Spleen (tissue), 11 donors: ENCODE measurements around the gene CD84. TPM values are rescaled to one million over a fixed set of nuclear protein-coding genes. Genes with fewer than 3 reads are reported as not detected.

Experiments
- DNase-seq: peaks from one replicate; pipeline ENCODE4 v3.0.0-alpha.2; 2020
- H3K27ac ChIP-seq, 8 donors: fragments of 200-600 bp; sonication (generic) in 7 of 8; 1 replicate in 4 of 8; 2 replicates in 4 of 8; pipeline versions ENCODE4 v1.5.0 to v1.8.0; 2016 to 2021; ENCODE audit warnings: inconsistent platforms in 4 of 8, mild to moderate bottlenecking in 4 of 8, moderate library complexity in 1 of 8
- H3K27me3 ChIP-seq, 7 donors: fragments of 200-600 bp; sonication (generic) in 6 of 7; replicated peaks in 1 of 7; 1 replicate in 4 of 7; 2 replicates in 3 of 7; pipeline versions ENCODE4 v1.5.0 to v1.8.0; 2016 to 2021; ENCODE audit warnings: inconsistent platforms in 3 of 7, mild to moderate bottlenecking in 1 of 7
- H3K36me3 ChIP-seq, 6 donors: fragments of 200-600 bp; sonication (generic) in 5 of 6; 1 replicate in 4 of 6; 2 replicates in 2 of 6; pipeline versions ENCODE4 v1.5.0 to v1.8.0; 2016 to 2021; ENCODE audit warnings: inconsistent platforms in 2 of 6
- H3K4me1 ChIP-seq, 6 donors: fragments of 200-600 bp; sonication (generic) in 5 of 6; 1 replicate in 3 of 6; 2 replicates in 3 of 6; pipeline versions ENCODE4 v1.5.0 to v1.8.0; 2016 to 2021; ENCODE audit warnings: inconsistent platforms in 3 of 6
- H3K4me3 ChIP-seq, 8 donors: fragments of 200-600 bp; sonication (generic) in 7 of 8; 1 replicate in 4 of 8; 2 replicates in 4 of 8; pipeline versions ENCODE4 v1.5.0 to v1.8.0; 2016 to 2021; ENCODE audit warnings: inconsistent platforms in 4 of 8, mild to moderate bottlenecking in 4 of 8, moderate library complexity in 2 of 8
- H3K9me3 ChIP-seq, 8 donors: fragments of 200-600 bp; sonication (generic) in 7 of 8; 1 replicate in 4 of 8; 2 replicates in 4 of 8; pipeline versions ENCODE4 v1.5.0 to v1.8.0; 2016 to 2021; ENCODE audit warnings: inconsistent platforms in 4 of 8
- CTCF ChIP-seq, 11 experiments: fragments of 200-600 bp in 7 of 11; fragments of 450-650 bp in 4 of 11; sonication (generic) in 4 of 11; IDR thresholded peaks in 8 of 11; conservative IDR thresholded peaks in 3 of 11; 1 replicate in 7 of 11; 2 replicates in 4 of 11; pipeline versions ENCODE4 v1.4.0 to v1.8.0; 2016 to 2021; ENCODE audit warnings: antibody characterized with exemption in 11 of 11, inconsistent platforms in 4 of 11, mild to moderate bottlenecking in 1 of 11
- POLR2A ChIP-seq, 3 donors: fragments of 450-650 bp; IDR thresholded peaks; one replicate each; pipeline ENCODE4 v1.5.1; 2017; ENCODE audit warnings: antibody characterized with exemption in 3 of 3, mild to moderate bottlenecking in 1 of 3
- POLR2AphosphoS5 ChIP-seq, 3 donors: sonication (generic); formaldehyde crosslinking; IDR thresholded peaks; one replicate each; pipeline ENCODE4 v1.5.1; 2017; ENCODE audit warnings: antibody characterized with exemption in 3 of 3
- WGBS, 5 donors: extraction: QIAGEN DNeasy Blood & Tissue Kit in 3 of 5; methylation state at CpG; one replicate each; pipeline versions ENCODE4 v1.1.5 to v1.1.7; 2013 to 2018; 5-methylcytosine and 5-hydroxymethylcytosine counted together
- intact Hi-C: fragments of 100-400 bp; cut with DNase I; formaldehyde crosslinking; loops from one replicate; pipeline ENCODE4 v1.15.0; 2023; ENCODE audit warnings: low total_unique reads
- polyA plus RNA-seq, 3 donors: library from polyadenylated mRNA; stranded (reverse); fragments of 200-250 nt; gene quantifications; one replicate each; pipeline ENCODE4 v1.2.1, GENCODE V29; 2013
- total RNA-seq, 7 donors: library from RNA; depleted of rRNA in 3 of 7; stranded (reverse); fragments of >200 nt in 3 of 7; fragmentation: NEBNext Ultra II Directional in 4 of 7; extraction: Animal tissue kit (Norgen Biotek cat#: 25700) in 4 of 7; gene quantifications; one replicate each; pipeline versions ENCODE4 v1.1.0 to v1.2.1, GENCODE V29; 2016 to 2021
- donor health status: healthy with polysubstance abuse.
- donor health status: DM: no; HTN: no; CAD: no; lungs with moderate emphysema.
- donor health status: DM: no; HTN: no; CAD: no.
- donor health status: Bipolar disorder and iron deficiency.
- donor health status: healthy.
- donor health status: DM: no; HTN: no; CAD: no.
- donor health status: DM: yes; HTN: yes; CAD: no.

The CD84 gene
- total and polyA plus RNA-seq, 10 donors: 4.7 to 76.1 (median 60.0) TPM

- Histone ChIP-seq H3K36me3 (peaks cover 0 to 7% (median 0%) of the 10 kb centered on the region in 6 donors), H3K4me1 (peaks cover 15 to 81% (median 51%) of the 10 kb centered on the region in 6 donors), H3K27ac (peak overlapping the region in 2 of 8 donors; percentile 76 to 79), H3K9me3 (no peaks in the 10 kb centered on the region), H3K27me3 (no peaks in the 10 kb centered on the region), H3K4me3 (no peak overlapping the region)
- TF ChIP-seq CTCF (IDR thresholded peaks at IDR 0.05 in 8 of 11, conservative IDR thresholded peaks at IDR 0.05 in 3 of 11): no peak
- no peak for TF ChIP-seq POLR2A (IDR thresholded peaks at IDR 0.05)
- TF ChIP-seq POLR2AphosphoS5 (IDR thresholded peaks at IDR 0.05): no peak
- intact Hi-C loops: no loop called here
- 57 to 78% (median 69%) methylated on average over 5 of the region's 5 CpGs for WGBS, 5 donors
- no peak for DNase-seq
Observed at GRCh38 chr1:160620942-160621632, 41.8 kb upstream of the CD84 start.

GRCh38 chr1:160619742-160620277 is 40.5 kb upstream of the CD84 start:
- intact Hi-C loops: loop anchor here (10.0 kb wide), 1 partner anchor 55 kb away; no protein-coding TSS in a partner anchor
- DNase-seq: no peak
- no peaks in the 10 kb centered on the region for H3K9me3 ChIP-seq
- TF ChIP-seq POLR2A (IDR thresholded peaks at IDR 0.05): no peak
- no peak for TF ChIP-seq CTCF (IDR thresholded peaks at IDR 0.05 in 8 of 11, conservative IDR thresholded peaks at IDR 0.05 in 3 of 11)
- no peak for TF ChIP-seq POLR2AphosphoS5 (IDR thresholded peaks at IDR 0.05)
- 93 to 96% (median 95%) methylated on average over 4 of the region's 4 CpGs for WGBS, 5 donors
- peaks cover 9 to 76% (median 39%) of the 10 kb centered on the region in 6 donors for H3K4me1 ChIP-seq
- no peaks in the 10 kb centered on the region for H3K27me3 ChIP-seq
- H3K4me3 ChIP-seq: no peak overlapping the region
- no peak overlapping the region for H3K27ac ChIP-seq
- peaks cover 0 to 7% (median 0%) of the 10 kb centered on the region in 6 donors for H3K36me3 ChIP-seq

- H3K27me3 ChIP-seq: no peaks in the 10 kb centered on the region
- WGBS, 5 donors: 90 to 98% (median 97%) methylated on average over 3 of the region's 3 CpGs
- no peak for DNase-seq
- intact Hi-C loops: loop anchor here (10.0 kb wide), 1 partner anchor 56 kb away; no protein-coding TSS in a partner anchor
- H3K4me3 ChIP-seq: no peak overlapping the region
- peaks cover 0 to 7% (median 0%) of the 10 kb centered on the region in 6 donors for H3K36me3 ChIP-seq
- H3K4me1 ChIP-seq: peaks cover 5 to 73% (median 29%) of the 10 kb centered on the region in 6 donors
- no peaks in the 10 kb centered on the region for H3K9me3 ChIP-seq
- TF ChIP-seq CTCF (IDR thresholded peaks at IDR 0.05 in 8 of 11, conservative IDR thresholded peaks at IDR 0.05 in 3 of 11) (peak; percentile 15 to 74 (median 60)), POLR2AphosphoS5 (IDR thresholded peaks at IDR 0.05) (no peak)
- no peak overlapping the region for H3K27ac ChIP-seq
Observed at GRCh38 chr1:160618763-160619274, 39.5 kb upstream of the CD84 start.

- Histone ChIP-seq H3K4me1 (peaks cover under 1 to 68% (median 24%) of the 10 kb centered on the region in 6 donors), H3K9me3 (no peaks in the 10 kb centered on the region), H3K4me3 (no peak overlapping the region), H3K27ac (no peak overlapping the region), H3K27me3 (no peaks in the 10 kb centered on the region), H3K36me3 (peaks cover 0 to 7% (median 0%) of the 10 kb centered on the region in 6 donors)
- DNase-seq: no peak
- intact Hi-C loops: loop anchor here (10.0 kb wide), 1 partner anchor 56 kb away; no protein-coding TSS in a partner anchor
- 61 to 77% (median 72%) methylated on average over 1 of the region's 1 CpG for WGBS, 5 donors
- no peak for TF ChIP-seq CTCF (IDR thresholded peaks at IDR 0.05 in 8 of 11, conservative IDR thresholded peaks at IDR 0.05 in 3 of 11)
- TF ChIP-seq POLR2AphosphoS5 (IDR thresholded peaks at IDR 0.05): no peak
- no peak for TF ChIP-seq POLR2A (IDR thresholded peaks at IDR 0.05)
Observed at GRCh38 chr1:160618327-160618726, 39.0 kb upstream of the CD84 start.
